ENCODE results near the gene RIGI.
"Not testable (repeated sequence)": the region's sequence is repeated elsewhere in the genome, so short reads cannot be mapped to it uniquely, and the experiment has no call there.

The RIGI gene

GRCh38 chr9:32525709-32526030 is 326 bp downstream of the RIGI start:
- DNase-seq: peak in 1 of 2 donors; percentile 21

GRCh38 chr9:32524892-32525708 is 896 bp downstream of the RIGI start:
- DNase-seq: peak; percentile 20 to 27

GRCh38 chr9:32524558-32524891 is 1.5 kb downstream of the RIGI start:
- not testable (repeated sequence) for DNase-seq

- DNase-seq: no peak
Observed at GRCh38 chr9:32523910-32524309, 2.1 kb downstream of the RIGI start.

- DNase-seq: no peak
Observed at GRCh38 chr9:32518276-32518675, 7.7 kb downstream of the RIGI start.

DNA sequence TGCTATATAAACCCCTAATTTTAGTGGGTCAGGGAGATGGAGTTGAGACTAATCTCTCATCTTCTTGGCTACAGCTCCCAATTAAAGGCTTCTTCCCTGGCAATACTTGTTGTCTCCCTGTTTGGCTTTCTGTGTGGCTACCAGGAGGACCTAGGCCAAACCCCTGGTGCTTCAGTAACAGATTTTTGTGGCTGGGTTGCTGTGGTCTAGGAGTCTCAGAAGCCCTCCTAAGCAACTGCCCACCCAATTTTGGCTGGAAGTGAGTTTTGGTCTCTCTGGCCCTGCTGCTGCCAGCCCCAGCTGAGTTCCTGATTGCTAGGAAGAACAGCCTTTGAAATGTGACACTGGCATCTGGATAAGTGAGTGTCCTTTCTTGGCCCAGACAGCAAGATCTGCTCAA is 9.8 kb downstream of the RIGI start:
- no peak for DNase-seq

DNA sequence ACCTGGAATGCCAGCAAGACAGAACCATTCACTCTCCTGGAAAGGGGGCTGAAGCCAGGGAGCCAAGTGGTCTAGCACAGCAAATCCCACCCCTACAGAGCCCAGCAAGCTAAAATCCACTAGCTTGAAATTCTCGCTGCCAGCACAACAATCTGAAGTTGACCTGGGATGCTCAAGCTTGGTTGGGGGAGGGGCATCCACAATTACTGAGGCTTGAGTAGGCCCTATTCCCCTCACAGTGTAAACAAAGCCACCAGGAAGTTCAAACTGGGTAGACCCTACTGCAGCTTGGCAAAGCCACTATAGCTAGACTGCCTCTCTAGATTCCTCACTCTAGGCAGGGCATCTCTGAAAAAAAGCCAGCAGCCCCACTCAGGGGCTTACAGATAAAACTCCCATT is 17.3 kb downstream of the RIGI start:
- no peak for DNase-seq

GRCh38 chr9:32503008-32503407 is 23.0 kb downstream of the RIGI start:
- DNase-seq: no peak

- DNase-seq: no peak
Observed at GRCh38 chr9:32502464-32502863, 23.5 kb downstream of the RIGI start.

DNA sequence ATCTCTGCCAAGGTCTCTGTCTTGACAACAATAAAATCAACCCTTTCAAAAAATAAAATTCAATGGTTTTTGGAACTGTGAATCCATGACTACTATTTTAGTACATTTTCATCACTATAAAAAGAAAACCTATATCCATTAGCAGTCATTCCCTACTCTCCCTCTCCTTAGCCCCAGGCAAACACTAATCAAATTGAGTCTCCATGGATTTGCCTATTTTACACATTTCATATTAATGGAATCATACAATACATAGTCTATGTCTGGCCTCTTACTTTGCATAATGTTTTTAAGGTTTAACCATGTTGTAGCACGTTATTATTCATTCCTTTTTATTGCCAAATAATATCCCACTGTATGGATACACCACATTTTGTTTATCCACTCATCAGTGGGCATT is 24.1 kb downstream of the RIGI start:
- DNase-seq: no peak

DNA sequence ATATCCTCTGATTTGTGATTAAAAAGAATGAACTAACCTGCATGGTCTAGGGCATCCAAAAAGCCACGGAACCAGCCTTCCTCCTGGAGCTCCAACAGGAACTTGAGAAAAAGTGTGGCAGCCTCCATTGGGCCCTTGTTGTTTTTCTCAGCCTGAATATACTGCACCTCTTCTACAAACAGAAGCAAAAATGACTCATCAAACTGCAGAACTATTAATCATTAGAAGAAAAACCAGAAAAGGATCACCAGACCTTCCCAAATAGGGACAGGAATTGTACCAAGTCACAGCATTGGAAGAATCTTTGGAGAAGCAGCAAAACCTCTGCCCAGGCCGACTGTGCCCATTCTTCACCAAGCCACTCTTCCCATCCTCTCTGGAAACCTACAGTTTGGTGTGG is 25.2 kb downstream of the RIGI start:
- DNase-seq: no peak

- DNase-seq: no peak
Observed at GRCh38 chr9:32497921-32498320, 28.1 kb downstream of the RIGI start.

DNA sequence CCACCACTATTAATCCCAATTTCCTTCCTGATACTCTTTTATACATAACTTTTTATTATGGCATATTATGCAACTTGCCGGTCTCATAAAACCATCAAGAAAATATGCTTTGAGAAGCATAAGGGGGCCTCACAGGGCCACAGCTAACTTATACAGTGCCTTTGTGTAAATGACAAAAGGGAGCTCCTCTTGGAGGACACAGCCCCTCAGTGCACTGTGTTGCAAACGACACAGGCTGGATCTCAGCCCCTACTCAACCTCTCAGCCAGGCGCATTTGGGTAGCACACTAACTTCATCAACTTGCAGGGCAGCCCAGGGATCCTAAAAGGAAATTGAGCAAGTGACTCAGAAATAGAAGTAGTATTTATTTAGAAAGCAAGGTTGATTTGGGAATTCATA is 35.4 kb downstream of the RIGI start:
- no peak for DNase-seq

DNA sequence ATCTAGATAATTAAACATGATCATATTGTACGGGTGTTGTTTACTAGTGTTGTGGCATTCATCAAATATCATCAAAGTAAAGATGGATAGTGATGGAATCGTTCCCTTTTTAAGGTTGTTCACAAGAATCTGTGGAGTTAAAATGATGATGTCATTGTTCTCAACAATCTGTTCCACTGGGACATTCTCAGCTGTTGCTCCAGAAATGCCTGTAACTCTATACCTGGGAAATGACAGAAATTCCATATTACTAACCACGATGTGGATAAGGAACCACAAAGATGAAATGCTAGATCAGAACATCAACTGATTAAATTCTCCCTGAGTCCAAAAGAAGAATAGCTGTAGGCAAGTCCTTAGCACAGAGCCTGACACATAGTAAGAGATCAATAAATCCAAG is 38.0 kb downstream of the RIGI start:
- no peak for DNase-seq

GRCh38 chr9:32486839-32487562 is 39.0 kb downstream of the RIGI start:
- no peak for DNase-seq

- no peak for DNase-seq
Observed at GRCh38 chr9:32483343-32483742, 42.7 kb downstream of the RIGI start.
